Epithelial cell of proximal tubule (primary cell): ENCODE measurements around the gene MTCL3.

Source experiments
- DNase-seq: peaks from one replicate; pipeline ENCODE4 v3.0.0-alpha.2; 2011; ENCODE audit warnings: low read depth
- H3K4me3 ChIP-seq: 2 replicates; pipeline ENCODE4 v1.5.1; 2011; ENCODE audit warnings: low read depth, mild to moderate bottlenecking, low read length
- CTCF ChIP-seq: conservative IDR thresholded peaks from 2 replicates; pipeline ENCODE4 v1.5.1; 2012; ENCODE audit warnings: low read depth, mild to moderate bottlenecking, low read length

The MTCL3 gene

GRCh38 chr6:127475135-127475822, 43.9 kb downstream of the MTCL3 start:
- no peak overlapping the region for H3K4me3 ChIP-seq
- no peak for DNase-seq
- TF ChIP-seq CTCF, result no peak

GRCh38 chr6:127471379-127472255, 47.5 kb downstream of the MTCL3 start:
- no peak overlapping the region for H3K4me3 ChIP-seq
- TF ChIP-seq CTCF, result no peak
- no peak for DNase-seq

- no peak for TF ChIP-seq CTCF
- no peak for DNase-seq
- H3K4me3 ChIP-seq, result no peak overlapping the region
Measured at GRCh38 chr6:127468936-127469335, 50.2 kb downstream of the MTCL3 start.

GRCh38 chr6:127466416-127466815, 52.7 kb downstream of the MTCL3 start:
- H3K4me3 ChIP-seq, result no peak overlapping the region
- DNase-seq, result no peak
- TF ChIP-seq CTCF, result no peak

- no peak for DNase-seq
- H3K4me3 ChIP-seq, result no peak overlapping the region
- TF ChIP-seq CTCF, result peak; percentile 99
Measured at GRCh38 chr6:127464881-127465459, 54.2 kb downstream of the MTCL3 start.

- H3K4me3 ChIP-seq, result no peak overlapping the region
- DNase-seq, result no peak
- no peak for TF ChIP-seq CTCF
Measured at GRCh38 chr6:127464161-127464880, 54.8 kb downstream of the MTCL3 start.
